Activated naive CD4-positive, alpha-beta T cell treated with anti-CD3 and anti-CD28 coated beads, Interleukin-2, amount 50 U/mL, for 24 hours (primary cell): ENCODE results near the gene LEUTX.

Source experiments
- H3K27ac Mint-ChIP-seq: one replicate; pipeline ENCODE4 v1.8.0; 2021; ENCODE audit warnings: mild to moderate bottlenecking, mixed read lengths
- H3K27me3 Mint-ChIP-seq: one replicate; pipeline ENCODE4 v1.8.0; 2021; ENCODE audit warnings: mixed read lengths
- H3K36me3 Mint-ChIP-seq: one replicate; pipeline ENCODE4 v1.8.0; 2021; ENCODE audit warnings: mixed read lengths
- H3K4me1 Mint-ChIP-seq: one replicate; pipeline ENCODE4 v1.8.0; 2021; ENCODE audit warnings: mixed read lengths
- H3K4me3 Mint-ChIP-seq: one replicate; pipeline ENCODE4 v1.8.0; 2021; ENCODE audit warnings: mild to moderate bottlenecking, mixed read lengths
- H3K9me3 Mint-ChIP-seq: one replicate; pipeline ENCODE4 v1.8.0; 2021; ENCODE audit warnings: mixed read lengths

LEUTX gene

GRCh38 chr19:39825531-39826076 is 47.0 kb downstream of the LEUTX start:
- no peak overlapping the region for H3K27ac Mint-ChIP-seq
- H3K36me3 Mint-ChIP-seq: peaks cover 5% of the 10 kb centered on the region
- H3K4me3 Mint-ChIP-seq: no peak overlapping the region
- no peaks in the 10 kb centered on the region for H3K27me3 Mint-ChIP-seq
- H3K9me3 Mint-ChIP-seq: no peaks in the 10 kb centered on the region
- H3K4me1 Mint-ChIP-seq: peaks cover 9% of the 10 kb centered on the region

- Mint-ChIP-seq H3K36me3 (peaks cover 5% of the 10 kb centered on the region), H3K27me3 (no peaks in the 10 kb centered on the region), H3K9me3 (no peaks in the 10 kb centered on the region), H3K4me1 (peaks cover 15% of the 10 kb centered on the region), H3K27ac (no peak overlapping the region), H3K4me3 (no peak overlapping the region)
Measured at GRCh38 chr19:39826311-39826945, 47.8 kb downstream of the LEUTX start.

- H3K9me3 Mint-ChIP-seq: no peaks in the 10 kb centered on the region
- H3K27ac Mint-ChIP-seq: no peak overlapping the region
- H3K4me3 Mint-ChIP-seq: no peak overlapping the region
- peaks cover 6% of the 10 kb centered on the region for H3K36me3 Mint-ChIP-seq
- H3K4me1 Mint-ChIP-seq: peaks cover 21% of the 10 kb centered on the region
- H3K27me3 Mint-ChIP-seq: no peaks in the 10 kb centered on the region
Measured at GRCh38 chr19:39827216-39827615, 48.6 kb downstream of the LEUTX start.

- Mint-ChIP-seq H3K4me1 (peaks cover 29% of the 10 kb centered on the region), H3K36me3 (peaks cover 8% of the 10 kb centered on the region), H3K27me3 (no peaks in the 10 kb centered on the region), H3K27ac (no peak overlapping the region), H3K9me3 (no peaks in the 10 kb centered on the region), H3K4me3 (no peak overlapping the region)
Measured at GRCh38 chr19:39828015-39828653, 49.5 kb downstream of the LEUTX start.

- Mint-ChIP-seq H3K4me1 (peaks cover 29% of the 10 kb centered on the region), H3K36me3 (peaks cover 8% of the 10 kb centered on the region), H3K9me3 (no peaks in the 10 kb centered on the region), H3K27ac (peak overlapping the region; percentile 1), H3K4me3 (no peak overlapping the region), H3K27me3 (no peaks in the 10 kb centered on the region)
Measured at GRCh38 chr19:39828654-39829032, 50.0 kb downstream of the LEUTX start.

GRCh38 chr19:39829702-39830275 is 51.1 kb downstream of the LEUTX start:
- peaks cover 11% of the 10 kb centered on the region for H3K36me3 Mint-ChIP-seq
- no peaks in the 10 kb centered on the region for H3K27me3 Mint-ChIP-seq
- peaks cover 38% of the 10 kb centered on the region for H3K4me1 Mint-ChIP-seq
- no peaks in the 10 kb centered on the region for H3K9me3 Mint-ChIP-seq
- H3K4me3 Mint-ChIP-seq: no peak overlapping the region
- no peak overlapping the region for H3K27ac Mint-ChIP-seq

GRCh38 chr19:39830406-39830805 is 51.8 kb downstream of the LEUTX start:
- Mint-ChIP-seq H3K4me1 (peaks cover 38% of the 10 kb centered on the region), H3K9me3 (no peaks in the 10 kb centered on the region), H3K36me3 (peaks cover 11% of the 10 kb centered on the region), H3K27me3 (no peaks in the 10 kb centered on the region), H3K4me3 (no peak overlapping the region), H3K27ac (no peak overlapping the region)

- H3K4me1 Mint-ChIP-seq: peaks cover 38% of the 10 kb centered on the region
- H3K36me3 Mint-ChIP-seq: peaks cover 11% of the 10 kb centered on the region
- no peak overlapping the region for H3K4me3 Mint-ChIP-seq
- no peaks in the 10 kb centered on the region for H3K9me3 Mint-ChIP-seq
- H3K27ac Mint-ChIP-seq: no peak overlapping the region
- no peaks in the 10 kb centered on the region for H3K27me3 Mint-ChIP-seq
Measured at GRCh38 chr19:39830847-39831246, 52.2 kb downstream of the LEUTX start.

GRCh38 chr19:39831679-39832078 is 53.0 kb downstream of the LEUTX start:
- Mint-ChIP-seq H3K4me3 (peak overlapping the region; percentile 83), H3K27me3 (no peaks in the 10 kb centered on the region), H3K27ac (peak overlapping the region; percentile 76), H3K36me3 (peaks cover 12% of the 10 kb centered on the region), H3K4me1 (peaks cover 38% of the 10 kb centered on the region), H3K9me3 (no peaks in the 10 kb centered on the region)

GRCh38 chr19:39832341-39833083 is 53.9 kb downstream of the LEUTX start:
- Mint-ChIP-seq H3K27me3 (no peaks in the 10 kb centered on the region), H3K27ac (peak overlapping the region; percentile 76), H3K9me3 (no peaks in the 10 kb centered on the region), H3K4me1 (peaks cover 38% of the 10 kb centered on the region), H3K4me3 (peak overlapping the region; percentile 83), H3K36me3 (peaks cover 14% of the 10 kb centered on the region)

- H3K4me3 Mint-ChIP-seq: peak overlapping the region; percentile 83
- peak overlapping the region; percentile 76 for H3K27ac Mint-ChIP-seq
- H3K9me3 Mint-ChIP-seq: no peaks in the 10 kb centered on the region
- H3K36me3 Mint-ChIP-seq: peaks cover 16% of the 10 kb centered on the region
- no peaks in the 10 kb centered on the region for H3K27me3 Mint-ChIP-seq
- H3K4me1 Mint-ChIP-seq: peaks cover 38% of the 10 kb centered on the region
Measured at GRCh38 chr19:39833160-39833463, 54.5 kb downstream of the LEUTX start.

GRCh38 chr19:39833464-39834286 is 55.0 kb downstream of the LEUTX start, which contains the start of gene DYRK1B:
Gene DYRK1B (minus strand): TSS chr19:39834162. CDS start chr19:39831867, 2,295 bp downstream.
- Mint-ChIP-seq H3K4me1 (peaks cover 34% of the 10 kb centered on the region), H3K4me3 (peak within 1 kb of the TSS; percentile 83), H3K9me3 (no peaks in the 10 kb centered on the region), H3K27ac (peak within 1 kb of the TSS; percentile 77), H3K27me3 (no peaks in the 10 kb centered on the region), H3K36me3 (peaks cover 15% of the 10 kb centered on the region)

- no peaks in the 10 kb centered on the region for H3K27me3 Mint-ChIP-seq
- peaks cover 15% of the 10 kb centered on the region for H3K36me3 Mint-ChIP-seq
- H3K9me3 Mint-ChIP-seq: no peaks in the 10 kb centered on the region
- H3K4me3 Mint-ChIP-seq: peak overlapping the region; percentile 82
- peaks cover 32% of the 10 kb centered on the region for H3K4me1 Mint-ChIP-seq
- H3K27ac Mint-ChIP-seq: peak overlapping the region; percentile 77
Measured at GRCh38 chr19:39834287-39834841, 55.7 kb downstream of the LEUTX start.
